ENCODE data around the gene B9D2.

B9D2 gene

DNA sequence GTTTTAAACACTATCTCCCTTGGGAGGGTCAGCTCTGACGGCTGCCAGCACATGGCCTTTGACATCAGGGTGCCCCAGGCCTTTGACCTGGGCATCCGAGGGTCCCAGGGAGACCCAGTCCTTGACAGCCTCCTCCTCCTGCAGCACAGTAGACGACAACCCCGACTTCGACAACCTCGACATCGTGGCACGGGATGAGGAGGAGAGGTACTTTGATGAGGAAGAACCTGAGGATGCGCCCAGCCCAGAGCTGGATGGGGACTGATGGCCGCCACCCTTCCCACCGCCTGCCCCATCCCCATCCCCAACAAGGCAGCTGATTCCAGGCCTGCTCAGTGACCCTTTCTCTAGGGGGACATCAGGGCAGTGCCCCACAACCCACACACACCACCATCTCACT, 41.5 kb downstream of the B9D2 start:
- TF ChIP-seq ZNF70 (CRISPR knock-in tag; IDR thresholded peaks at IDR 0.05) (no peak), TOX (CRISPR knock-in tag; IDR thresholded peaks at IDR 0.05; ENCODE audit: borderline replicate concordance) (no peak)
- no peak for ATAC-seq

DNA sequence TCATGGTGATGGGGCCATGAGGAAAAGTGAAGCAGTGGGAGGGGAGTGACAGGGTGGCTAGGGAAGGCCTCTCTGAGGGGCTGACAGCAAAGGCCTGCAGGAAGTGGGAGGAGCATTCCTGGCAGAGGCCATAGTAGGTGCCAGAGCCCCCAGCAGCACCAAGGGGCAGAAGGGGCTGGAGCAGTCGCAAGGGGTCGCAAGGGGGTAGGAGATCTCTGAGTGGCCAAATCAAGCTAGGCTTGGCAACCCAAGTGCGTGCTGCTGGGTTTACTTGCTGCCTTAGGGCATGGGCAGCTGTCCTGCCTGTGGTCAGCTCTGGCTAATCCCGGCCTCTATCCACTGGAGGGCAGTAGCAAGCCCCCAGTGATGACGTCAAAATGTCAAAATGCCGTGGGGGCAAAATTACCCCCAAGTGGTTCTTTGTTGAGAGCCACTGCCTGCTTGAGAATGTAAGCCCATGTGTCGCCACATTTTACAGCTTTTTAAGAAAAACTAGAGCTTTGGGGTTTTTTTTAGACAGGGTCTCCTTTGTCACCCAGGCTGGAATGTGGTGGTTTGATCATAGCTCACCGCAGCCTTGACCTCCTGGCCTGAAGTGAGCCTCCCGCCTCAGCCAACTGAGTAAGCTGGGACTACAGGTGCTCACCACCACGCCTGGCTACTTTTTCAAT, 42.2 kb downstream of the B9D2 start:
- TF ChIP-seq, protein P1, sequence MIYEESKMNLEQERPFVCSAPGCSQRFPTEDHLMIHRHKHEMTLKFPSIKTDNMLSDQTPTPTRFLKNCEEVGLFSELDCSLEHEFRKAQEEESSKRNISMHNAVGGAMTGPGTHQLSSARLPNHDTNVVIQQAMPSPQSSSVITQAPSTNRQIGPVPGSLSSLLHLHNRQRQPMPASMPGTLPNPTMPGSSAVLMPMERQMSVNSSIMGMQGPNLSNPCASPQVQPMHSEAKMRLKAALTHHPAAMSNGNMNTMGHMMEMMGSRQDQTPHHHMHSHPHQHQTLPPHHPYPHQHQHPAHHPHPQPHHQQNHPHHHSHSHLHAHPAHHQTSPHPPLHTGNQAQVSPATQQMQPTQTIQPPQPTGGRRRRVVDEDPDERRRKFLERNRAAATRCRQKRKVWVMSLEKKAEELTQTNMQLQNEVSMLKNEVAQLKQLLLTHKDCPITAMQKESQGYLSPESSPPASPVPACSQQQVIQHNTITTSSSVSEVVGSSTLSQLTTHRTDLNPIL (CRISPR knock-in tag; IDR thresholded peaks at IDR 0.05; ENCODE audit: low read depth): no peak
- no peak for TF ChIP-seq ESRRG (CRISPR knock-in tag; IDR thresholded peaks at IDR 0.05)
- TF ChIP-seq, protein P2, sequence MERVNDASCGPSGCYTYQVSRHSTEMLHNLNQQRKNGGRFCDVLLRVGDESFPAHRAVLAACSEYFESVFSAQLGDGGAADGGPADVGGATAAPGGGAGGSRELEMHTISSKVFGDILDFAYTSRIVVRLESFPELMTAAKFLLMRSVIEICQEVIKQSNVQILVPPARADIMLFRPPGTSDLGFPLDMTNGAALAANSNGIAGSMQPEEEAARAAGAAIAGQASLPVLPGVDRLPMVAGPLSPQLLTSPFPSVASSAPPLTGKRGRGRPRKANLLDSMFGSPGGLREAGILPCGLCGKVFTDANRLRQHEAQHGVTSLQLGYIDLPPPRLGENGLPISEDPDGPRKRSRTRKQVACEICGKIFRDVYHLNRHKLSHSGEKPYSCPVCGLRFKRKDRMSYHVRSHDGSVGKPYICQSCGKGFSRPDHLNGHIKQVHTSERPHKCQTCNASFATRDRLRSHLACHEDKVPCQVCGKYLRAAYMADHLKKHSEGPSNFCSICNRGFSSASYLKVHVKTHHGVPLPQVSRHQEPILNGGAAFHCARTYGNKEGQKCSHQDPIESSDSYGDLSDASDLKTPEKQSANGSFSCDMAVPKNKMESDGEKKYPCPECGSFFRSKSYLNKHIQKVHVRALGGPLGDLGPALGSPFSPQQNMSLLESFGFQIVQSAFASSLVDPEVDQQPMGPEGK (CRISPR knock-in tag; IDR thresholded peaks at IDR 0.05; ENCODE audit: borderline replicate concordance): peak; percentile 90; the same call in 1 of the 2 replicates
- TF ChIP-seq OSR1 (CRISPR knock-in tag; IDR thresholded peaks at IDR 0.05): no peak
- TF ChIP-seq ZNF8 (CRISPR knock-in tag; IDR thresholded peaks at IDR 0.05): no peak
- TF ChIP-seq, protein P3, sequence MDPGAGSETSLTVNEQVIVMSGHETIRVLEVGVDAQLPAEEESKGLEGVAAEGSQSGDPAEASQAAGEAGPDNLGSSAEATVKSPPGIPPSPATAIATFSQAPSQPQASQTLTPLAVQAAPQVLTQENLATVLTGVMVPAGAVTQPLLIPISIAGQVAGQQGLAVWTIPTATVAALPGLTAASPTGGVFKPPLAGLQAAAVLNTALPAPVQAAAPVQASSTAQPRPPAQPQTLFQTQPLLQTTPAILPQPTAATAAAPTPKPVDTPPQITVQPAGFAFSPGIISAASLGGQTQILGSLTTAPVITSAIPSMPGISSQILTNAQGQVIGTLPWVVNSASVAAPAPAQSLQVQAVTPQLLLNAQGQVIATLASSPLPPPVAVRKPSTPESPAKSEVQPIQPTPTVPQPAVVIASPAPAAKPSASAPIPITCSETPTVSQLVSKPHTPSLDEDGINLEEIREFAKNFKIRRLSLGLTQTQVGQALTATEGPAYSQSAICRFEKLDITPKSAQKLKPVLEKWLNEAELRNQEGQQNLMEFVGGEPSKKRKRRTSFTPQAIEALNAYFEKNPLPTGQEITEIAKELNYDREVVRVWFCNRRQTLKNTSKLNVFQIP (CRISPR knock-in tag; IDR thresholded peaks at IDR 0.05; ENCODE audit: borderline replicate concordance, low read depth): no peak
- ATAC-seq: peak; percentile 36

DNA sequence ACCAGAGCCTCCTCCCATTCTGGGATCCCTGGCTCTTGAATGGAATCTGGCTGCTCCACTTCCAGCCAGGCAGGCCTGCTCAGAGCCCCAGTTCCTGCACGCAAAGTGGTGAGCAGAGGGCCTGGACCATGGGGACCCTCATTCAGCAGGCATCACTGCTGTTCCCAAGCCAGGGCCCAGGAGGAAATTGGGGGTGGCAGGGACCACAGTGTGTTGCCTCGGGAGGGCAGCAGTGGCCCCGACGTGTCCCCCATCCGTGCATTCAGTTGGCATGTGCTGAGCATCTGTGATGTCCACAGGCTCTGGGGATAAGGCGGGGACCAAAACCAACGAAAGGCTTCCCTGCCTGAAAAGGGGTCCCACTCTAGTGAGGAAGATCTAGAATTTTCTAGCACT, 42.7 kb downstream of the B9D2 start:
- no peak for ATAC-seq
- TF ChIP-seq RARB (CRISPR knock-in tag; IDR thresholded peaks at IDR 0.05) (no peak), GLIS3 (CRISPR knock-in tag; IDR thresholded peaks at IDR 0.05) (no peak), ZFP3 (CRISPR knock-in tag; IDR thresholded peaks at IDR 0.05) (no peak), ZC3H10 (CRISPR knock-in tag; IDR thresholded peaks at IDR 0.05) (no peak), CSDC2 (CRISPR knock-in tag; IDR thresholded peaks at IDR 0.05) (no peak)
- TF ChIP-seq, protein P1 (CRISPR knock-in tag; IDR thresholded peaks at IDR 0.05; ENCODE audit: low read depth): no peak

DNA sequence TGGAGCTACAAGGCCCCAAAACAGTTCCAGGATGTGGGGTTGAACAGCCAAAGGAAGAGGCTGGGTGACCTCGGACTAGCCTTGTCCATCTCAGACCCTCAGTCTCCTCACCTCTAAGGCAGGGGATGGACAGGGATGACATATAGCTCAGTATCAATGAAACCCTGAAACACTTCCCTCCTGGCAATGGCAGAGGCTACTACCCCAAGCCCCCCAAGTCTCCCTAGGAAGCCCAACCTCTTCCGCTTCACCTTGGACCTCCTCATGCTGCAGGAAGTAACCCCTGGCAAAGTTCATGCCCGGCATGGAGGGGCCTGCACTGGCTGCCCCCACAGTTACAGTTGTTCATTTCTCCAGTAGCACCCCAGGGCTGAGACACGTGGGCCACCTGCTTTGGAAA, 43.4 kb downstream of the B9D2 start:
- no peak for ATAC-seq

More for the DNA sequence above, 43.4 kb downstream of the B9D2 start:
- no peak for TF ChIP-seq ESRRG (CRISPR knock-in tag; IDR thresholded peaks at IDR 0.05)
- TF ChIP-seq OSR1 (CRISPR knock-in tag; IDR thresholded peaks at IDR 0.05): no peak
- no peak for TF ChIP-seq RARB (CRISPR knock-in tag; IDR thresholded peaks at IDR 0.05)
- TF ChIP-seq, protein P1 (CRISPR knock-in tag; IDR thresholded peaks at IDR 0.05; ENCODE audit: low read depth): no peak
- TF ChIP-seq CSDC2 (CRISPR knock-in tag; IDR thresholded peaks at IDR 0.05): no peak
- TF ChIP-seq, protein P4, sequence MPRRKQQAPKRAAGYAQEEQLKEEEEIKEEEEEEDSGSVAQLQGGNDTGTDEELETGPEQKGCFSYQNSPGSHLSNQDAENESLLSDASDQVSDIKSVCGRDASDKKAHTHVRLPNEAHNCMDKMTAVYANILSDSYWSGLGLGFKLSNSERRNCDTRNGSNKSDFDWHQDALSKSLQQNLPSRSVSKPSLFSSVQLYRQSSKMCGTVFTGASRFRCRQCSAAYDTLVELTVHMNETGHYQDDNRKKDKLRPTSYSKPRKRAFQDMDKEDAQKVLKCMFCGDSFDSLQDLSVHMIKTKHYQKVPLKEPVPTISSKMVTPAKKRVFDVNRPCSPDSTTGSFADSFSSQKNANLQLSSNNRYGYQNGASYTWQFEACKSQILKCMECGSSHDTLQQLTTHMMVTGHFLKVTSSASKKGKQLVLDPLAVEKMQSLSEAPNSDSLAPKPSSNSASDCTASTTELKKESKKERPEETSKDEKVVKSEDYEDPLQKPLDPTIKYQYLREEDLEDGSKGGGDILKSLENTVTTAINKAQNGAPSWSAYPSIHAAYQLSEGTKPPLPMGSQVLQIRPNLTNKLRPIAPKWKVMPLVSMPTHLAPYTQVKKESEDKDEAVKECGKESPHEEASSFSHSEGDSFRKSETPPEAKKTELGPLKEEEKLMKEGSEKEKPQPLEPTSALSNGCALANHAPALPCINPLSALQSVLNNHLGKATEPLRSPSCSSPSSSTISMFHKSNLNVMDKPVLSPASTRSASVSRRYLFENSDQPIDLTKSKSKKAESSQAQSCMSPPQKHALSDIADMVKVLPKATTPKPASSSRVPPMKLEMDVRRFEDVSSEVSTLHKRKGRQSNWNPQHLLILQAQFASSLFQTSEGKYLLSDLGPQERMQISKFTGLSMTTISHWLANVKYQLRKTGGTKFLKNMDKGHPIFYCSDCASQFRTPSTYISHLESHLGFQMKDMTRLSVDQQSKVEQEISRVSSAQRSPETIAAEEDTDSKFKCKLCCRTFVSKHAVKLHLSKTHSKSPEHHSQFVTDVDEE (CRISPR knock-in tag; IDR thresholded peaks at IDR 0.05): no peak
- TF ChIP-seq ISL1 (CRISPR knock-in tag; IDR thresholded peaks at IDR 0.05): no peak
- no peak for TF ChIP-seq ARNTL (CRISPR knock-in tag; IDR thresholded peaks at IDR 0.05; ENCODE audit: borderline replicate concordance, low read depth)
- no peak for TF ChIP-seq ZFP30 (CRISPR knock-in tag; IDR thresholded peaks at IDR 0.05)
- no peak for TF ChIP-seq PPARA (CRISPR knock-in tag; IDR thresholded peaks at IDR 0.05; ENCODE audit: borderline replicate concordance)
- TF ChIP-seq, protein P2 (CRISPR knock-in tag; IDR thresholded peaks at IDR 0.05; ENCODE audit: borderline replicate concordance): no peak
- TF ChIP-seq SNAI2 (CRISPR knock-in tag; IDR thresholded peaks at IDR 0.05): no peak

All from SK-N-SH treated with all-trans-retinoic acid at 6 μM for 48 hours (cell line).